GM21619 (cell line): ENCODE measurements around the gene BTNL8.
A peak's percentile ranks its signal among the peaks of the same experiment; 100 is the strongest.

Experiments
- ATAC-seq: cut with Tn5 transposase; IDR thresholded peaks from one replicate; pipeline ENCODE4 v1.9.1; 2021; ENCODE audit not compliant: unreplicated experiment

BTNL8 gene

GRCh38 chr5:180959661-180960060 lies 60.7 kb downstream of the BTNL8 start:
- no peak for ATAC-seq

GRCh38 chr5:180960209-180960608 lies 61.2 kb downstream of the BTNL8 start:
- ATAC-seq = no peak

- no peak for ATAC-seq
Measured at GRCh38 chr5:180969406-180969805, 70.4 kb downstream of the BTNL8 start.

GRCh38 chr5:180970336-180970735 lies 71.4 kb downstream of the BTNL8 start:
- ATAC-seq = no peak

GRCh38 chr5:180970875-180971274 lies 71.9 kb downstream of the BTNL8 start:
- ATAC-seq = no peak

GRCh38 chr5:180974612-180975315 lies 75.8 kb downstream of the BTNL8 start:
- peak; percentile 17 for ATAC-seq

GRCh38 chr5:180975338-180975737 lies 76.4 kb downstream of the BTNL8 start:
- ATAC-seq = peak; percentile 99

- ATAC-seq = no peak
Measured at GRCh38 chr5:180976518-180976917, 77.6 kb downstream of the BTNL8 start.

GRCh38 chr5:180977852-180978251 lies 78.9 kb downstream of the BTNL8 start:
- ATAC-seq = no peak

- no peak for ATAC-seq
Measured at GRCh38 chr5:180982008-180982741, 83.2 kb downstream of the BTNL8 start.

GRCh38 chr5:180988016-180988415 lies 89.1 kb downstream of the BTNL8 start:
- ATAC-seq = no peak

GRCh38 chr5:180988592-180988991 lies 89.6 kb downstream of the BTNL8 start, which contains the start of gene BTNL3:
BTNL3 (plus strand) TSS chr5:180988846; CDS start chr5:180989029, 183 bp downstream.
- ATAC-seq = no peak

- no peak for ATAC-seq
Measured at GRCh38 chr5:180990086-180990881, 91.3 kb downstream of the BTNL8 start.

GRCh38 chr5:180990882-180991242 lies 91.9 kb downstream of the BTNL8 start:
- no peak for ATAC-seq
